ENCODE measurements around the gene COLQ. TPM values are rescaled to one million over a fixed set of nuclear protein-coding genes. Genes with fewer than 3 reads are reported as not detected.

Gene COLQ
- total RNA-seq, 4 donors from 2014 or later = 2.6 to 21.3 (median 4.0) TPM

- Histone ChIP-seq H3K4me1 (no peaks in the 10 kb centered on the region), H3K27me3 (no peaks in the 10 kb centered on the region), H3K36me3 (no peaks in the 10 kb centered on the region), H3K4me3 (no peak overlapping the region), H3K9me3 (no peaks in the 10 kb centered on the region), H3K27ac (no peak overlapping the region)
- TF ChIP-seq POLR2A (IDR thresholded peaks at IDR 0.05) (no peak), CTCF (IDR thresholded peaks at IDR 0.05) (no peak)
- intact Hi-C loops (cut with DNase I; ENCODE audit: low total_unique reads) = no loop called here
- DNase-seq = no peak
Observed at GRCh38 chr3:15470261-15470660, 51.2 kb downstream of the COLQ start.

GRCh38 chr3:15467227-15468181 lies 54.0 kb downstream of the COLQ start:
- H3K9me3 ChIP-seq = no peaks in the 10 kb centered on the region
- H3K27ac ChIP-seq = no peak overlapping the region
- H3K4me1 ChIP-seq = no peaks in the 10 kb centered on the region
- no peak overlapping the region for H3K4me3 ChIP-seq
- TF ChIP-seq POLR2A (IDR thresholded peaks at IDR 0.05) (no peak), CTCF (IDR thresholded peaks at IDR 0.05) (no peak)
- no peaks in the 10 kb centered on the region for H3K27me3 ChIP-seq
- H3K36me3 ChIP-seq = no peaks in the 10 kb centered on the region
- intact Hi-C loops (cut with DNase I; ENCODE audit: low total_unique reads) = no loop called here
- DNase-seq = no peak

DNA sequence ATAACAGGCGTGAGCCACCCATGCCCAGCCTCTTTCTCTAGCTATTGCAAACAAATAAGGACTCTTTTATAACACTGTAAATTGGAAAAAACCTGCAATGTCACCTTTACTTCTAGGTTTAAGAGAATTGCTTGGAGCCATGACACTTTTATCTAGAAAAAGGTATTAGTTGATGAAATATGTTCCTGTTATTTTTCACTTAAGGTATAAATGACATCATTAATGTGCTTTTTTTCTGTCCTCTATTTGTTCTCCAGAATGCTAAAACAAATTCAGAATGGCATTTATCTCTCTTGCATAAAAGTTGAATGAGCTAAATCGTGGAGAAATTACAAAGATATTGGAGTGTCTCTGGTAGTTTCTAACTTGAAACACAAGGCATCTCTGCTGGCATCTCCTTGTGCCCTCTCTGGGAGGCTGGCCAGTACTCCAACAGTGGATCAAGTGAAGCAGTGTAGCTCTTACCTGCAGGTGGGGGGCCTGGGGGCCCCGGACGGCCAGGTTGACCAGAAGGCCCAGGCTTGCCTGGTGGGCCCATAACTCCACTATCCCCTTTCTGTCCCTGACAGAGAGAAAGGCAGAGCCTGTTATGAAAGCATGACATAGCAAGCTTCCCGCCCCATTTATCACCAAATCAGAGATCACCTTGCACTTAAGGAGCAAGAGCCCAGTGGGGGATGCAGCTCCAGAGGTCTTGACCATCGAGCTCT lies 55.5 kb downstream of the COLQ start:
- TF ChIP-seq CTCF (IDR thresholded peaks at IDR 0.05) = no peak
- TF ChIP-seq POLR2A (IDR thresholded peaks at IDR 0.05) = no peak
- intact Hi-C loops (cut with DNase I; ENCODE audit: low total_unique reads) = no loop called here
- no peak overlapping the region for H3K27ac ChIP-seq

DNA sequence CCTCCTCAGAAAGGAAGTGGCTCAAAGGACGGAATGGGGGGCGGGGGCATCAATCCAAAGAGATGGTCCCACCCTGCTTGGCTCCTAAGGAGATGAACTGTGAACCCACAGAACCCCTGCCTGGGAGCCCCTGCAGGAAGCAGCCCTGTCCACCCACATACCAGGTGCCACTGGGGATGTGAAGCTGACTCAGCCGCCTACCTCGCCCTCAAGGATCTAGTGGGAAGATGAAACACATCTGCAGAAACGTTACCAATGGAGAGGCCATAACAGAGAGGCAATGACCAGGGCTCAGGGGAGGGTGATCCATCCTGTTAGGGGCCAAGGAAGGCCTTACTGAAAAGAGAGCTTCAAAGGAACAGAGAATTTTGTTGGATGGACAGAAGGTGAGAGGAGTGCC lies 59.1 kb downstream of the COLQ start:
- TF ChIP-seq POLR2A (IDR thresholded peaks at IDR 0.05) = no peak
- no peak for TF ChIP-seq CTCF (IDR thresholded peaks at IDR 0.05)
- DNase-seq = no peak
- Histone ChIP-seq H3K4me3 (no peak overlapping the region), H3K27ac (no peak overlapping the region), H3K4me1 (no peaks in the 10 kb centered on the region), H3K9me3 (no peaks in the 10 kb centered on the region), H3K27me3 (no peaks in the 10 kb centered on the region), H3K36me3 (no peaks in the 10 kb centered on the region)
- intact Hi-C loops (cut with DNase I; ENCODE audit: low total_unique reads) = no loop called here

More for the DNA sequence above, 55.5 kb downstream of the COLQ start:
- H3K9me3 ChIP-seq = no peaks in the 10 kb centered on the region
- no peaks in the 10 kb centered on the region for H3K27me3 ChIP-seq
- H3K4me1 ChIP-seq = no peaks in the 10 kb centered on the region
- DNase-seq = no peak
- H3K36me3 ChIP-seq = no peaks in the 10 kb centered on the region
- no peak overlapping the region for H3K4me3 ChIP-seq
